T-helper 17 cell (primary cell): Measurements from ENCODE around the gene IQGAP1. TPM values are rescaled to one million over a fixed set of nuclear protein-coding genes. Genes with fewer than 3 reads are reported as not detected.
"Not testable (repeated sequence)": the region's sequence is repeated elsewhere in the genome, so short reads cannot be mapped to it uniquely, and the experiment has no call there.

Source experiments
- ATAC-seq: fragments of 150-1000 bp; cut with Tn5 transposase; 2 replicates; pipeline ENCODE4 v1.10.0; 2021; ENCODE audit warnings: mild to moderate bottlenecking, moderate library complexity
- DNase-seq, 3 donors: peaks; one replicate each; pipeline versions ENCODE4 v3.0.0 to v3.0.0-alpha.2; 2020 to 2021
- H3K9me3 ChIP-seq: one replicate; pipeline ENCODE4 v1.7.0; 2013; ENCODE audit warnings: low read length, mild to moderate bottlenecking; ENCODE audit not compliant: control insufficient read depth, poor library complexity, severe bottlenecking
- H3K27ac Mint-ChIP-seq: one replicate; pipeline ENCODE4 v1.8.0; 2022; ENCODE audit warnings: mild to moderate bottlenecking, moderate library complexity, mixed read lengths
- H3K27me3 Mint-ChIP-seq: one replicate; pipeline ENCODE4 v1.8.0; 2022; ENCODE audit warnings: mixed read lengths
- H3K36me3 Mint-ChIP-seq: one replicate; pipeline ENCODE4 v1.8.0; 2022; ENCODE audit warnings: low read depth, mixed read lengths
- H3K4me1 Mint-ChIP-seq: one replicate; pipeline ENCODE4 v1.8.0; 2022; ENCODE audit warnings: mild to moderate bottlenecking, mixed read lengths
- H3K4me3 Mint-ChIP-seq: one replicate; pipeline ENCODE4 v1.8.0; 2022; ENCODE audit warnings: mild to moderate bottlenecking, moderate library complexity, mixed read lengths
- total RNA-seq, 4 donors: library from RNA in 2 of 4; stranded (reverse) in 2 of 4; gene quantifications; one replicate each; pipeline ENCODE4 v1.2.3 and lab custom pipeline; 2022 to 2026

IQGAP1 gene
- total RNA-seq (100 to 1,000 TPM; 131 to 157 TPM), total RNA-seq (lab: John Stamatoyannopoulos, UW) (415 to 506 reads per million in 2 donors)

GRCh38 chr15:90387534-90388461 lies at the start of gene IQGAP1:
Gene IQGAP1, plus strand, starts transcription at chr15:90388242. Its CDS starts 100 bp downstream, at chr15:90388342.
- ATAC-seq (peak; percentile 92), DNase-seq (peak; percentile 89 to 96 (median 94))
- H3K27ac Mint-ChIP-seq: peak within 1 kb of the TSS; percentile 96
- H3K4me3 Mint-ChIP-seq: peak within 1 kb of the TSS; percentile 94
- peaks cover 17% of the 10 kb centered on the region for H3K36me3 Mint-ChIP-seq
- H3K27me3 Mint-ChIP-seq: no peaks in the 10 kb centered on the region
- peaks cover 40% of the 10 kb centered on the region for H3K4me1 Mint-ChIP-seq
- no peaks in the 10 kb centered on the region for H3K9me3 ChIP-seq

GRCh38 chr15:90338532-90338931 lies 49.5 kb upstream of the IQGAP1 start:
- Mint-ChIP-seq H3K27ac (no peak overlapping the region), H3K4me1 (peaks cover 13% of the 10 kb centered on the region), H3K4me3 (no peak overlapping the region), H3K36me3 (no peaks in the 10 kb centered on the region), H3K27me3 (no peaks in the 10 kb centered on the region)
- DNase-seq (no peak), ATAC-seq (no peak)
- H3K9me3 ChIP-seq: no peaks in the 10 kb centered on the region

- no peaks in the 10 kb centered on the region for H3K9me3 ChIP-seq
- ATAC-seq (no peak), DNase-seq (no peak)
- no peaks in the 10 kb centered on the region for H3K27me3 Mint-ChIP-seq
- no peak overlapping the region for H3K27ac Mint-ChIP-seq
- H3K4me1 Mint-ChIP-seq: peaks cover 15% of the 10 kb centered on the region
- no peak overlapping the region for H3K4me3 Mint-ChIP-seq
- H3K36me3 Mint-ChIP-seq: no peaks in the 10 kb centered on the region
Observed at GRCh38 chr15:90340345-90340744, 47.7 kb upstream of the IQGAP1 start.

GRCh38 chr15:90343302-90343790 lies 44.7 kb upstream of the IQGAP1 start:
- Mint-ChIP-seq H3K27me3 (no peaks in the 10 kb centered on the region), H3K27ac (no peak overlapping the region), H3K4me1 (peaks cover 8% of the 10 kb centered on the region), H3K4me3 (no peak overlapping the region), H3K36me3 (no peaks in the 10 kb centered on the region)
- H3K9me3 ChIP-seq: no peaks in the 10 kb centered on the region
- no peak for DNase-seq
- no peak for ATAC-seq

GRCh38 chr15:90344662-90345061 lies 43.4 kb upstream of the IQGAP1 start:
- Mint-ChIP-seq H3K4me1 (peaks cover 8% of the 10 kb centered on the region), H3K36me3 (no peaks in the 10 kb centered on the region), H3K4me3 (no peak overlapping the region), H3K27me3 (no peaks in the 10 kb centered on the region), H3K27ac (peak overlapping the region; percentile 19)
- ATAC-seq (no peak), DNase-seq (no peak)
- no peaks in the 10 kb centered on the region for H3K9me3 ChIP-seq

GRCh38 chr15:90345857-90346256 lies 42.2 kb upstream of the IQGAP1 start:
- Mint-ChIP-seq H3K27me3 (no peaks in the 10 kb centered on the region), H3K27ac (no peak overlapping the region), H3K4me1 (peaks cover 12% of the 10 kb centered on the region), H3K36me3 (no peaks in the 10 kb centered on the region), H3K4me3 (no peak overlapping the region)
- no peak for ATAC-seq
- H3K9me3 ChIP-seq: no peaks in the 10 kb centered on the region
- DNase-seq: no peak

GRCh38 chr15:90347431-90348065 lies 40.5 kb upstream of the IQGAP1 start:
- DNase-seq, H3K27ac Mint-ChIP-seq, H3K27me3 Mint-ChIP-seq, H3K4me3 Mint-ChIP-seq, H3K9me3 ChIP-seq, ATAC-seq, H3K36me3 Mint-ChIP-seq: not testable (repeated sequence)
- H3K4me1 Mint-ChIP-seq: peaks cover 10% of the 10 kb centered on the region

GRCh38 chr15:90348456-90348855 lies 39.6 kb upstream of the IQGAP1 start:
- ATAC-seq: no peak
- no peak overlapping the region for H3K27ac Mint-ChIP-seq
- no peaks in the 10 kb centered on the region for H3K9me3 ChIP-seq
- no peaks in the 10 kb centered on the region for H3K36me3 Mint-ChIP-seq
- no peaks in the 10 kb centered on the region for H3K27me3 Mint-ChIP-seq
- no peak for DNase-seq
- peaks cover 6% of the 10 kb centered on the region for H3K4me1 Mint-ChIP-seq
- H3K4me3 Mint-ChIP-seq: no peak overlapping the region

- Mint-ChIP-seq H3K36me3 (no peaks in the 10 kb centered on the region), H3K4me1 (peaks cover 5% of the 10 kb centered on the region), H3K27ac (no peak overlapping the region), H3K27me3 (no peaks in the 10 kb centered on the region), H3K4me3 (no peak overlapping the region)
- DNase-seq (no peak), ATAC-seq (no peak)
- H3K9me3 ChIP-seq: no peaks in the 10 kb centered on the region
Observed at GRCh38 chr15:90349072-90349471, 39.0 kb upstream of the IQGAP1 start.

- H3K9me3 ChIP-seq: no peaks in the 10 kb centered on the region
- H3K27ac Mint-ChIP-seq: no peak overlapping the region
- H3K4me1 Mint-ChIP-seq: peaks cover 3% of the 10 kb centered on the region
- no peaks in the 10 kb centered on the region for H3K36me3 Mint-ChIP-seq
- no peak overlapping the region for H3K4me3 Mint-ChIP-seq
- no peak for DNase-seq
- no peak for ATAC-seq
- no peaks in the 10 kb centered on the region for H3K27me3 Mint-ChIP-seq
Observed at GRCh38 chr15:90349821-90350220, 38.2 kb upstream of the IQGAP1 start.

GRCh38 chr15:90351479-90352106 lies 36.4 kb upstream of the IQGAP1 start:
- no peaks in the 10 kb centered on the region for H3K27me3 Mint-ChIP-seq
- H3K4me3 Mint-ChIP-seq: peak overlapping the region; percentile 91
- ATAC-seq: peak; percentile 6
- DNase-seq: peak in 1 of 3 donors; percentile 12
- H3K36me3 Mint-ChIP-seq: no peaks in the 10 kb centered on the region
- H3K4me1 Mint-ChIP-seq: peaks cover 3% of the 10 kb centered on the region
- H3K27ac Mint-ChIP-seq: peak overlapping the region; percentile 63
- H3K9me3 ChIP-seq: no peaks in the 10 kb centered on the region

- Mint-ChIP-seq H3K27ac (peak within 1 kb of the TSS; percentile 63), H3K4me1 (peaks cover 3% of the 10 kb centered on the region), H3K36me3 (no peaks in the 10 kb centered on the region), H3K27me3 (no peaks in the 10 kb centered on the region), H3K4me3 (peak within 1 kb of the TSS; percentile 91)
- no peaks in the 10 kb centered on the region for H3K9me3 ChIP-seq
- DNase-seq: peak; percentile 78 to 88 (median 86)
- ATAC-seq: peak; percentile 99
Observed at GRCh38 chr15:90352107-90352893, 35.7 kb upstream of the IQGAP1 start, which contains the start of gene ZNF774. Gene ZNF774, plus strand, starts transcription at chr15:90352284. Its CDS starts 2,377 bp downstream, at chr15:90354661.
